ENCODE measurements around the gene CYP2F1. TPM values are rescaled to one million over a fixed set of nuclear protein-coding genes. Genes with fewer than 3 reads are reported as not detected.

Gene CYP2F1
- total RNA-seq, 1 donor from 2014 or later = not detected

DNA sequence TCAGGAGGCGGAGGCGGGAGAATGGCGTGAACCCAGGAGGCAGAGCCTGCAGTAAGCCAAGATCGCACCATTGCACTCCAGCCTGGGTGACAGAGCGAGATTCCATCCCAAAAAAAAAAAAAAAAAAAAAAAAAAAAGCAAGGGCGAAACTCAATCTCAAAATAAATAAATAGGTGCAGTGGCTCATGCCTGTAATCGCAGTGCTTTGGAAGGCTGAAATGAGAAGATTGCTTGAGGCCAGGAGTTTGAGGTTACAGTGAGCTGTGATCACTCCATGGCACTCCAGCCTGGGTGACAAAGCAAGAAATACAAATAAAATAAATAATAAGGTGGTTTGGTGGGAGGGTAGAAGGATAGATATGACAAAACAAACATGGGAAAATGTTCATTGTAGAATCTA is 39.8 kb downstream of the CYP2F1 start:
- no peak for DNase-seq (ENCODE audit: low spot score)
- Mint-ChIP-seq H3K4me3 (ENCODE audit: unreplicated experiment) (no peak overlapping the region), H3K4me1 (ENCODE audit: unreplicated experiment) (no peaks in the 10 kb centered on the region), H3K9me3 (ENCODE audit: unreplicated experiment) (no peaks in the 10 kb centered on the region), H3K27ac (ENCODE audit: unreplicated experiment) (no peak overlapping the region), H3K27me3 (ENCODE audit: unreplicated experiment) (no peaks in the 10 kb centered on the region), H3K36me3 (ENCODE audit: low read depth, unreplicated experiment) (no peaks in the 10 kb centered on the region)
- TF ChIP-seq CTCF (IDR thresholded peaks at IDR 0.05; ENCODE audit: unreplicated experiment) = no peak

DNA sequence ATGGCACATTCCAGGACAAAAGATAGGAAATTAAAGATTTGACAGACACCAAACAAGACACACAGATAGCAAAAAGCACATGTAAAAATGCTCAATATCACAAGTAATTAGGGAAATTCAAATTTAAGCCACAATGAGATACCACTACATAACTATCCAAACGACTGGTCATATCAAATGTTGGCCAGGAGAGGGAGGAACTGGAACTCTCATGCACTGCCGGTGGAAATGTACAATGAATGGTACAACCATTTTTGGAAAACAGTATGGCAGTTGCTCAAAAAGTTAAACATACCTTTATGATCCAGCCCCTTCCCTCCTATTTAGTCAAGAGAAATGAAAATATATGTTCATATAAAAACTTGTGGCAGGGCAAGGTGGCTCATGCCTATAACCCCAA is 42.0 kb downstream of the CYP2F1 start:
- H3K4me1 Mint-ChIP-seq (ENCODE audit: unreplicated experiment) = no peaks in the 10 kb centered on the region
- no peak overlapping the region for H3K4me3 Mint-ChIP-seq (ENCODE audit: unreplicated experiment)

DNA sequence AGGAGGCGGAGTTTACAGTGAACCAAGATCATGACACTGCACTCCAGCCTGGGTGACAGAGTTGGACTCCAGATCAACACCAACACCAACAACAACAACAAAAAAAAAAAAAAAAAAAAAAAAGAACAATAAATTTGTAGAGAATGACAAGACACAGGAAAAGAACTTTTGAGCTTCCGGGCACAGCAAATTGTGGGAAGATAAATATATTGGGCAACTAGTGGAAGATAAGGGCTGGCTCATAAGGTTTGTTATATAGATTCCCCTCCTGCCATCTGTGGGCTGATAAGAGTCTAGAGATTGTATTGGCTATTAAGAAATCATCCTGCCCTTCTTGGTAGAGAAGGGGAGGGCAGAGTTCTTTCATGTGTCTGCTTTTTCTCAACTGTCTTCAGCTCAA is 45.6 kb downstream of the CYP2F1 start:
- Mint-ChIP-seq H3K36me3 (ENCODE audit: low read depth, unreplicated experiment) (no peaks in the 10 kb centered on the region), H3K27ac (ENCODE audit: unreplicated experiment) (no peak overlapping the region), H3K4me1 (ENCODE audit: unreplicated experiment) (no peaks in the 10 kb centered on the region), H3K27me3 (ENCODE audit: unreplicated experiment) (peaks cover 2% of the 10 kb centered on the region), H3K9me3 (ENCODE audit: unreplicated experiment) (no peaks in the 10 kb centered on the region), H3K4me3 (ENCODE audit: unreplicated experiment) (no peak overlapping the region)
- DNase-seq (ENCODE audit: low spot score) = no peak
- no peak for TF ChIP-seq CTCF (IDR thresholded peaks at IDR 0.05; ENCODE audit: unreplicated experiment)

More for the DNA sequence above, 42.0 kb downstream of the CYP2F1 start:
- DNase-seq (ENCODE audit: low spot score) = no peak
- no peaks in the 10 kb centered on the region for H3K9me3 Mint-ChIP-seq (ENCODE audit: unreplicated experiment)
- H3K27me3 Mint-ChIP-seq (ENCODE audit: unreplicated experiment) = no peaks in the 10 kb centered on the region
- TF ChIP-seq CTCF (IDR thresholded peaks at IDR 0.05; ENCODE audit: unreplicated experiment) = no peak
- H3K27ac Mint-ChIP-seq (ENCODE audit: unreplicated experiment) = no peak overlapping the region
- no peaks in the 10 kb centered on the region for H3K36me3 Mint-ChIP-seq (ENCODE audit: low read depth, unreplicated experiment)

DNA sequence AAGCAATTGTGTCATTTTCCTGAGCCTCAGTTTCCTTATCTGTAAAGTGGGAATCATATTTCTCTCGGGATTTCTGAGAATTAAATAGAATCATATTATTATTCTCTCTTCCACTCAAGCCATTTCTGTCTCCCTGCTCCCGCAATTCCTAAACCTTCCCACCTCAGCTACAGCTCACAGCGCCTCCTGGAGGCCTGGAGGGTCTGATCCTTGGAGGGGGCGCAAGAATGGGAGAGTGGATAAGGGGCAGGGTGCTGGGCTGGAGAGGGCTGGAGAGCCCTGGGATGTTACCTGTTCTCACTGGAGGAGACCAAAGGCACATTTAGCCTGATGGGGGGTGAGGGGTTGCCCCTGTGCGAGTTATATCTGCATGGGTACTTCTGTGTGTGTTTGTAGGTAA is 47.7 kb downstream of the CYP2F1 start:
- H3K27ac Mint-ChIP-seq (ENCODE audit: unreplicated experiment) = no peak overlapping the region
- H3K9me3 Mint-ChIP-seq (ENCODE audit: unreplicated experiment) = no peaks in the 10 kb centered on the region
- DNase-seq (ENCODE audit: low spot score) = no peak
- TF ChIP-seq CTCF (IDR thresholded peaks at IDR 0.05; ENCODE audit: unreplicated experiment) = no peak
- H3K4me1 Mint-ChIP-seq (ENCODE audit: unreplicated experiment) = no peaks in the 10 kb centered on the region
- H3K27me3 Mint-ChIP-seq (ENCODE audit: unreplicated experiment) = peaks cover 2% of the 10 kb centered on the region
- no peak overlapping the region for H3K4me3 Mint-ChIP-seq (ENCODE audit: unreplicated experiment)
- no peaks in the 10 kb centered on the region for H3K36me3 Mint-ChIP-seq (ENCODE audit: low read depth, unreplicated experiment)

GRCh38 chr19:41166944-41167804 is 52.9 kb downstream of the CYP2F1 start:
- H3K4me3 Mint-ChIP-seq (ENCODE audit: unreplicated experiment) = no peak overlapping the region
- TF ChIP-seq CTCF (IDR thresholded peaks at IDR 0.05; ENCODE audit: unreplicated experiment) = no peak
- H3K36me3 Mint-ChIP-seq (ENCODE audit: low read depth, unreplicated experiment) = no peaks in the 10 kb centered on the region
- no peak for DNase-seq (ENCODE audit: low spot score)
- no peaks in the 10 kb centered on the region for H3K27me3 Mint-ChIP-seq (ENCODE audit: unreplicated experiment)
- no peaks in the 10 kb centered on the region for H3K4me1 Mint-ChIP-seq (ENCODE audit: unreplicated experiment)
- no peak overlapping the region for H3K27ac Mint-ChIP-seq (ENCODE audit: unreplicated experiment)
- H3K9me3 Mint-ChIP-seq (ENCODE audit: unreplicated experiment) = no peaks in the 10 kb centered on the region

Data from endothelial cell (in vitro differentiated cells).